OCI-M1 (cell line): Measurements from ENCODE around the gene CDC42EP1.

Source experiments
- DNase-seq: peaks from one replicate; lab custom pipeline; 2025; lab: John Stamatoyannopoulos, UW

Gene CDC42EP1

DNA sequence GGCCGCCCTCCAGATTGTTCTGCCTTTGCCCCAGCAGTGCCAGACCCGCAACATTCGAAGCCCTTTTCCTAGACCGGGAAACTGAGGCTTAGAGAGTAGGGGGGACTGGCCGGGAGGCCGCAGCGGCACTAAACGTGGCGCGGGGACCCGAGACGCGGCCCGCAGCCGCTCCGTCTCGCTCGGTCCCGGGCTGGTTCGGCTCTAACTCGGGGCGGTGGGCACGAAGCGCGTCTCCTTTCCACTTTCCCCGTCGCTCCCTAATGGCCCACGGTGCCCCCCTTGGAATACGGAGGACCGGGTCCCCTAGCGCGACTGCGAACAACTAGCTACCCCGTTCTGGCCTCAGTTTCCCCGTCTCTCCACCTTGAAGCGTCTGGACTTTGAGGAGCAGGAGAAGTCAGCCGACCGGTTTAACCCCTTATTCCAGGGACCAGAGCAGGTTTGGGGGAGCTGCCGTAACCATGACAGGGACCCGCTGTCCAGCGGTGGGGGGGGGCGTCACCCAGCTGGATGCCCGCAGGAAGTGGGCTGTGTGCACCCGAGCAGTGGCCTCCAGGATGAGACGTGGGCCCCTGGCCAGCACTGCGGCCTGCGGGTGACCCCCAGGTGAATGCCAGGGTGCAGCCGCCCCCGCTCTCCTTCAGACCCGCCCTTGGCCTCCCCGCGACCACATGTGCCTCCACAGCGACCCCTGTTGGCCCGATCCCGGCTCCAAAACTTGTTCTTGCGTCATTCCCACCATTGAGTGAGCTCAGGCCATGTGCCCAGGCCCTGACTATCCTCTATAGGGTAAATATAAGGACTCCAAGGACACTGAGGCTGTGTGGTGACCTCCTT is 1.1 kb downstream of the CDC42EP1 start:
- DNase-seq = peak; percentile 94

DNA sequence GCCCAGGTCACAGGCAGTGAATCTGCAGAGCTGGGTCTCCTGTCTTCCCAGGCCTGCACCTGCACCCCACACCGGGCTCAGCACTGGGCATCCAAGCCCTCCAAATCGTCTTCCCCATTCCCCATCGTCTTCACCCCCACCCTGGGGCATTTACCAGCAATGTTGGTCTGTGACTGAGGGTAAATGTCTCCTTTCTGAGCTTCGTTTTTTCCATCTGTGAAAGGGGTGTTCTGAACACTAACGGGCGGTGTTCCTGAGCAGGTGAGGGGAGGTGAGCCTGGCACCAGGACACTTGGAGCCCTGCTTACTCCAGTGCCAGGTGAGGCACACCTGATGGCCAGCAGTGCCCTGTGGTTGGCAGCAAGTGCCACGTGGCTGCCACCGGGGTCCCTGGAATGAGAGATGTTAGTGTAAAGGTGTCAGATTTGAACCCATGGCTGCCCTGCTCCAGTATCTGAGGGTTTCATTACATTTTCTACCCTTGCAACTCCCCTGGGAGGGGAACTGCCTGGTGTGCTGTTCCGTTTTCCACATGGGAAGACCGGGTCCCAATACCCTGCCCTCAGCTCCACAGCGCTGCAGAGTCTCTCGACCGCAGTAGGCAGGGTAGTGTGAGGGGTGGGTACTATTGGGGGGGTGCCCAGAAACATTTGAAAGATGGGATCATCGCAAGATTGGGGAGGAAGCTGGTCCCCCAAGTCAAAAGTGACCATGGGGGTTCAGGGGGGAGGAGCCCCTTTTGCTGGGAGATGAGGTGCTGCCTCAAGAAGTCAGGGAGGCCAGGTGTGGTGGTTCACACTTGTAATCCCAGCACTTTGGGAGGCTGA is 2.0 kb downstream of the CDC42EP1 start:
- DNase-seq = no peak

DNA sequence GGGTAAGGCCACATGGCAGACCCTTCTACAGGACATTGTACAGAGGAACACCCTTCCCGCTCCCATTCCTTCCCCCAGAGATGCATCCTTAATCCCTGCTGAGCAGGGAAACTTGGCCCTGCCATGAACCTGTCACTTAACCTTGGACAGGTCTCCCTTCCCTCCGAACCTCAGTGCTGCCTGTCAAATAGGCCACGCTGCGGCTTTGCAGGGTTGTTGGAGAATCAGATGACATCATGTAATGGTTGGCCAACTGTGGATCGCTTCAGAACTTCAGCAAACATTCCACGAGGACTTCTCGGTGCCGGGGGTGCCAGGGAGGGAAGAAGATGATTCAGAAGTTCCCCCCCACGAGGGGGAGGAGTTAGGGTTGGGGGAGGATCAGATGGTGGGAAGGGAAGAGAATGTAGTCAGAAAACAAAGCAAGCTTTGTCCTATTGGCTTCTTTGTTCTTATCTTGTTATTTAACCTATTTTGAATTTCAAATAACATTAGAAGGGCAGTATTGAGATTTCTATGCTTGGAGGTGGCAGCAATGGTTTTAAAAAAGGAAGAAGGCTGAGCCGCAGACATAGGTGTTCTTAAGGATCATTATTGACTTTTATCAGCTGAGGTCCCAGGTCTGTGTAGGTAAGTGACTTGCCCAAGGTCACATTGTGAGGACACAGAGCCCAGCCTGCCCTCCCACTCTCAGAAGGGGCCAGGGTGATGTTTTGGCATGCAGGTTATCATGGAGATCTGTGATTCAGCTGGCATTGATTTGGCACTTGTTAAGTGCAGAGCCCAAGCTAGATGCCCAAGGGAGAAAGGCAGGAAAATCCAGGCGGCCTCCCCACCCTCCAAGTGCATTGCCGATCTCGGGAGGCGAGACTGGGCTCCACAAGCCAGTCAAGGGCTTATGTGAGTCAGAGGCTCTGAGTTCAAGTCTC is 3.1 kb downstream of the CDC42EP1 start:
- DNase-seq = peak; percentile 16

DNA sequence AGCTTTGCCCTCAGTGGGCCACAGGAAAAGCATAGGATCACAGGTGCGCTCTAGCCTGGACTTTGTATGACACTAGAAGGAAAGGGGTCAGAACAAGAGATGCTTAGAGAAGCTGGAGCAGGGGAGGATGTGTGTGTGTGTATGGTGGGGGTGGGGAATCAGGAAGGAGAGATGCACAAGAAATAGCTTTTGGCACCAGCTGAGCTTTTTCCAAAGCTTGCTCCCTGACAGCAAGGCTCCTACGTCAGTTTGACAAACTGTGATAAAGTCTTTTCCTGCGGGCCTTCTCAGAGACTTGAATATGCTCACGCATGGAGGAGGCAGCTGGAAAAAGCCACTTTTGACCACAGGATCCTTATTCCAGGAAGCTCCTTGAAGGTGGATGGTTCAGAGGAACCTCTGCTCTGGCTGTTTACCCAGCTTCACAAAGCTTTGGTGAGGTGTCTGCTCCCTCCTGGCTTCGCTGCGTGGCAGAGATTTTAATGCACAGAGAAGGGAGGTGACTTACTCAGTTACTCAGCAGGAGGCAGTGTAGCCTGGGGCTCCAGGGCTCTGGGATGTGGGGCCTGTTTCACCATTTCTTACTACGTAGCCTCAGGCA is 3.9 kb downstream of the CDC42EP1 start:
- no peak for DNase-seq

DNA sequence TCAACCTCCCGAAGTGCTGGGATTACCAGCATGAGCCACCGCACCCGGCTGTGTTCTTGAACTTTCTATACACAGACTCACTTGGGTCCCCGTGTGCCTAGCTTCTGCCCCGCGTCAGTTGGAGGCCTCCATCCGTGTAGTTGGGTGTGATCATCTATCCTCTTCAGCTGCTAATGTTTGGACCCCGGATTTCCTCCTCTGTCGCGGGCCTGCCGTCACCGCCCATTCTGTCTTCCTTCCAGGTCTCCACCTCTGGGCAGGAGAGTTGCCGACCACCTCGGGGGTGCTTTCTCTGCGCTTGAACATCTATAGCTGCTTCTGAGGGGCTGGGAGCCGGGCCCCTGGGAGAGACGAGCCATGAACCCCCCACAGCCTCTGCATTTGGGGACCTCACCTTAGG is 5.5 kb downstream of the CDC42EP1 start:
- no peak for DNase-seq

DNA sequence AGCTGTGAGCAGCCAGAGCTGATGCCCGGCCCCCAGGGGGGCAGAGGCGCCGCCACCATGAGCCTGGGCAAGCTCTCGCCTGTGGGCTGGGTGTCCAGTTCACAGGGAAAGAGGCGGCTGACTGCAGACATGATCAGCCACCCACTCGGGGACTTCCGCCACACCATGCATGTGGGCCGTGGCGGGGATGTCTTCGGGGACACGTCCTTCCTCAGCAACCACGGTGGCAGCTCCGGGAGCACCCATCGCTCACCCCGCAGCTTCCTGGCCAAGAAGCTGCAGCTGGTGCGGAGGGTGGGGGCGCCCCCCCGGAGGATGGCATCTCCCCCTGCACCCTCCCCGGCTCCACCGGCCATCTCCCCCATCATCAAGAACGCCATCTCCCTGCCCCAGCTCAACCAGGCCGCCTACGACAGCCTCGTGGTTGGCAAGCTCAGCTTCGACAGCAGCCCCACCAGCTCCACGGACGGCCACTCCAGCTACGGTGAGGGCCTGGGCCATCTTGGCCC is 6.1 kb downstream of the CDC42EP1 start:
- DNase-seq = no peak

DNA sequence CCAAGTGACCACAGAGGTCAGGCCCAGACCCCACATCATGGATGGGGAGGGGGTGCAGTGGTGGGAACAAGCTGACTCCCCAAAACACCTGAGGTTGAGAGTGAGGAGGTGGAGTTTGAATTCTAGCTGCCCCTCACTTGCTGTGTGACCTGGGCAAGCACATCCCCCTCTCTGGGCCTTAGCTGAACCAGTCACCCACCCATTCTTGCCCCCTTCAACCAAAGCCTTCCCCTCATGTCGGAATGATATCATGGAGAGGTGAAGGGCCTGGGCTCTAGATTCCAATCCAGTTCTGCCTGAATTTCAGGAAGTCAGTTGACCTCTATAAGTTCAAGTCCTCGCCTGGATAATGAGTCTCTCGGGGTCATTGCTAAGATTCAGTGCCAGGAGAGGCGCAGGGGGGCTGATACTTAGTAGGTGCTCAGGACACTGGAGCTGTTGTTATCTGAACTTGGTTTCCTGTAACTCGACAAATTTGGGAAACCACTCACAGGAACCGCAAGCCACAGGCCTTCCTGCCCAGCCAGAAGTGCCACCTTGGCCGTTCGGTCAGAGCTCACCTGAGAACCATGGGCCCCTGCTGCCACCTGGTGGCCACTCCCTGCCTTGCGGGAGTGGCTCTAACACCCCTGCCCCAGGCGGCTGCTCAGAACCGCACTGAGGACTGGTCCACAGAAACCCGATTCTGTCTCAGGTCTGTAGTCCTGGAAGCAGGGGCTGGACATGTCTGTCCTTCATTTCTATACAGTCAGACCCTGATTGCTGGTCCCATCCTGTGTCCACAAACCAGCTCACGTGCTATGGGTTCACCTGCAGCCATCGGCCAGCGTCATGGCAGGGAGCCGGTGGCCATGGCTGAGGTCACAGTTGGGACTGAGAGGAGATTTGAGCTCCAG is 6.9 kb downstream of the CDC42EP1 start:
- peak; percentile 91 for DNase-seq

DNA sequence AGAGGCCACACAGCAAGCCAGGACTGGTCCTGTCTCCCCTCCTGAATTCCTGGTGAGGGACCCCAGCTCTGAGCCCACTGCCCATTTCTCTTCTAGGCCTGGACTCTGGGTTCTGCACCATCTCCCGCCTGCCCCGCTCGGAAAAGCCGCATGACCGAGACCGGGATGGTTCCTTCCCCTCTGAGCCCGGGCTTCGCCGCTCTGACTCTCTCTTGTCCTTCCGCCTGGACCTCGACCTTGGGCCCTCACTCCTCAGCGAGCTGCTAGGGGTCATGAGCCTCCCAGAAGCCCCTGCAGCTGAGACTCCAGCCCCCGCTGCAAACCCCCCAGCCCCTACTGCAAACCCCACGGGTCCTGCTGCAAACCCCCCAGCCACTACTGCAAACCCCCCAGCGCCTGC is 7.7 kb downstream of the CDC42EP1 start:
- DNase-seq = no peak

DNA sequence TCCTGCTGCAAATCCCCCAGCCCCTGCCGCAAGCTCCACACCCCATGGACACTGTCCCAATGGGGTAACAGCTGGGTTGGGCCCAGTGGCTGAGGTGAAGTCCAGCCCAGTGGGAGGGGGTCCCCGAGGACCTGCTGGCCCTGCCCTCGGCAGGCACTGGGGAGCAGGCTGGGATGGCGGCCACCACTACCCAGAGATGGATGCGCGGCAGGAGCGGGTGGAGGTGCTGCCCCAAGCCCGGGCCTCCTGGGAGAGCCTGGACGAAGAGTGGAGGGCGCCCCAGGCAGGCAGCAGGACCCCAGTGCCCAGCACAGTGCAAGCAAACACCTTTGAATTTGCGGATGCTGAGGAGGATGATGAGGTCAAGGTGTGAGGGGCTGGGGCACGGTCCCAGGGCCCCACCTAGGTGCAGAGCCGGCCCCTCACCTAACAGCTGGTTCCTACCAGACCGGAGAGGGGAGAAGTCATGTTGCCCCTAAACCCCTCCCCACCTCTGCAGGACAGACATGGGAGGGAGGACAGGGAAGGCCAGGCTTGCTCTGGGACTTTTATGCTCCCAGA is 8.2 kb downstream of the CDC42EP1 start:
- DNase-seq = no peak

DNA sequence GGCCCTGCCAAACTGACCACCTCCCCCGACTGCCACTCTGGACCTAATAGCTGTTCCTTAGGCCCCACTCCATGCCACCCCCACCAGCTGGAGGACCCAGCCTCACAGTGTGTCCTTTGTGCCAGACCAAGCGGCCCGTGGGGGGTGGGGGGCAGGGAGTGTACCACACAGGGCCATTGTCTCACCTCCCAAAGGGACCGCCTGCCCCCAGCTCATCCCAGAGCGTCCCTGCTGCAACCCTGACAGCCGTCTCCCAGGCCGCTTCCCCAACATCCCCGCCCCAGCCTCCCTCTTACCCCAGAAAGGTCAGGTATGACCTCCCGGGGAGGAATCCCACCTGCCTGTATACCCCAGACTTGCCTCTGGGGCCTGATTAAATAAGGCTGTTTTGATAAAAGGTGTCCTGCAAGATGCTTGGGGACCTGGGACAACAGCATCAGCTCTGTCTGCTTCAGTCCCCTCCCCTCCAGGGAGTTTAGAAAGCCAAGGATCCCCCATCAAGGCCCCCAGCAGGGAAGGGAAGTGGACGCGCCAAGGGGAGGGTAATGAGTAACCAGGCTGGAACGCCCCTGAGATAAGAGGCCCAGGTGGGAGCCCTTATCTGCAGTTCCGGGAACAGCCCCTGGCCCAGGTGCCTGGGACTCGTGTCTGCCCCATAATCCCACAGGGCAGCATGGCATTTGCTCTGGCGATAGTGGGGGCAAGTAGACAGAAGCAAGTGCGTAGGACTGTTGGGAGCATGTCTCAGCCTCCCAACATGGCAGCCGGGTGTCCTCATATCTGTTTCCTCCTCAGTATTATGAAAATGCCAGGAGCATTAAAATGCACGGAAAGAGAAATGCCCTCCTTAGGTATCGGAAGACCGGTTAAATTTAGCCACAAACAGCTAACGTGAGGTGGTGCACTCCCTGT is 9.0 kb downstream of the CDC42EP1 start:
- DNase-seq = no peak

DNA sequence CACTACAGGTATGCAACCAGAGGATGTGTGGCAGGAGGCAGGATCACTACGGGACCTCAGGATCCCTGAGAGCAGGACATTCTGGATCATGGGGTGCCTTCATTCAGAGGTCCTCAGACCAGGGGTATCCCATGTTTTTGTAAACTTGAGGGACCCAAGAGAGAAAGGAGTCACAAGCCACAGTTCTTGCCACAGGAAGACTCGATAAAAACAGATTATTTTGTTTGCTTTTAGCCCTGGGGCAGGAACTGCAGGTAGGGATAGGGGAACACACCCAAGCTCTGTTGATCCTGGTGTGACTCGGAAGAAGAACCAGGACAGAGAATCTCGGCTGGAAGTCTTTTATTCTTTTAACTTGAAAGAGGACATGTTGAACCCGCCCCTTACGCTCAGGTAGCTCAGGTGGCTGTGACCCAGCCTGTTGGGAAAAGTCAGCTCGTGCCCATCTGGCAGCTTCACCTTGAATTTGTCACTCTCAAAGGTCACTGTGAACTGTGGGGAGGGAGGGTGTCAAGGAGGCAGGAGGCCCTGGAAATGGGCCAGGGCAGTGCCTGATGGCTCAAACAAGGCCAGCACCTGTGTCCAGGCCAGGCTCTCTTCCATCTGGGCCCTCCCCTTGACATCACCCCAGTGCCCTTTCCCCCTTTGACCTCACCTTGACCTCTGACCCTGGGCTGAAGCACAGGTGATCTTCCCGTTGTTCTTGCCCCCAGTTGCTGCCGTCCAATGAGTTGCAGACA is 9.8 kb downstream of the CDC42EP1 start:
- no peak for DNase-seq

DNA sequence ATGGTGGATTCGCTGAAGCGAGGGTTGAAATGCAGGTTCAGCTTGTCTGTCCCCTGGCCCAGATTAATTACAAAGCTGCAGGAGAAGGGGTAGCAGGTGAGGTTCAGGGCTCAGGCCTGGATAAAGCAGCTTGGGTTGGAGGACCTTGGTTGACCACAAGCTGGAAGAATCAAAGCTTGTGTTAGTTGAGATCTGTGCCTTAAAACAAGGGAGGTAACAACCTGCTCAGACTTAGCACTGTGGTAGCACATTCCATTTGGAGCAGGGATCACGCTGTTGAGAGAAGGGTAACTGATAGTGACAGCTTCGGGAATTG is 10.3 kb downstream of the CDC42EP1 start:
- no peak for DNase-seq

DNA sequence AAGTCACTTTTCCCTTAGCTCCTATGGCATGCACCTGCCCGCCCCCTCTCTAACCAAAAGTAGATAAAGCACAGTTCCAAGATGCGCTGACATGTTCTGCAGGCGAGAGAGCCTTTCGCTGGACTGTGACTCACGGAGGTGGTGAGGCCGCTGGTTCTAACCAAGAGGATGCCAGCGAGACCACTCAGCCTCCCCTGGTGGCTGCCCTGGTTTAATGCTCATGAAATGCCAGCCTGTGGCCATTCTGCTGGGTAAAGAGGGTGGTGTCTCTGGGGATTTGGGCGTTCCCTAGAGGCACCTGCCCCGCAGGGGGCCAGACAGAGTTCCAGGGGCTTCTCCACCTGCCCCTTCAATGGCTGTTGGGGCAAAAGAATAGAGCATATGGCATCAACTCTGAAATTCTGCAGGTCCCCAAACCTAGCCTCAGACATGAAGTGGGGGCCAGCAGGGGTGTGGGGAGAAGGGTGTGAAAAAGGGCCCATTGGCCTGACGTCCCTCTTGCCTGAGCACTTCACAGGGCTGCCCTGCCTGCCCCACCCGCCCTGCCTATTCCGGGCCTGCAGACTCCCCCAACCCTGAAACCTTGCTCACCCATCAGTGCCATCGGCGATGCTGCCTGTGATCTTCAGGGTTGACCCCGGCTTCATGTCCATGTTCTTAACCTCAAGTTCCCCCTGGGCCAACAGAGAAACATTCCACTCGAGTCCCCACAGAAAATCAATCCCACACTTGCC is 11.1 kb downstream of the CDC42EP1 start:
- no peak for DNase-seq

DNA sequence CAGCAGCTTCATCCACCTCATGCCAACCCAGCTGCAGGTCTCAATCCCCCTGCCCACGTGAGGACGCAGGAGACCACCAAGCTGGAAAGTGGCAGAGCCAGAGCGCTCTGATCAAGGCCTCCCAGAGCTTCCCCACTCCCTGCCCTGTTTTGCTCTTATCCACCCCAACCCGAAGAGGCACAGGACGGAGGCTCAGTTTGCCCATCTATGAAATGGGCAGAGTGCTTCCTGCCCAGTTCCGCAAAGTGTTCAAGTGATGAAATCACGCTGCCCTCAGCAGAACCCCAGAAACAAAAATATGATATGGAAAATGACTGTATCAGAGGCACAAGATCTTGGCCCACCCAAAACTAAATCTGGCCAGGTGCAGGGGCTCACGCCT is 11.7 kb downstream of the CDC42EP1 start:
- DNase-seq = no peak

DNA sequence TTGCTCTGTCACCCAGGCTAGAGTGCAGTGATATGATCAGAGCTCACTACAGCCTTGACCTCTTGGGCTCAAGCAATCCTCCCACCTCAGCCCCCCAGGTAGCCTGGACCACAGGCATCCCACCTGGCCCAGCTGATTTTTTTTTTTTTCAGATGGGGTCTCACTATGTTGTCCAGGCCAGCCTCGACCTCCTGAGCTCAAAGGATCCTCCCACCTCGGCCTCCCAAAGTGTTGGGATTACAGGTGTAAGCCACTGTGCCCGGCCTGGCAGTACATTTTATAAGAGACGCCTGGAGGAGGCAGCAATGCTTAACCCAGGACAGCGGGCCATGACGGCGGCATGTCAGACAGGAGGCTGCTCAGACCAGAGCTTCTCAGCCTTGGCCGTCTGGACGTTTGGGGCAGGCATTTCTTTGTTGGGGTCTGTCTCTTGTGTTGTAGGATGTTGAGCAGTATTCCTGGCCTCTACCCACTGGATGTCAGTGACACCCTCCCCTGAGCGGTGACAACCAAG is 15.3 kb downstream of the CDC42EP1 start:
- DNase-seq = no peak

DNA sequence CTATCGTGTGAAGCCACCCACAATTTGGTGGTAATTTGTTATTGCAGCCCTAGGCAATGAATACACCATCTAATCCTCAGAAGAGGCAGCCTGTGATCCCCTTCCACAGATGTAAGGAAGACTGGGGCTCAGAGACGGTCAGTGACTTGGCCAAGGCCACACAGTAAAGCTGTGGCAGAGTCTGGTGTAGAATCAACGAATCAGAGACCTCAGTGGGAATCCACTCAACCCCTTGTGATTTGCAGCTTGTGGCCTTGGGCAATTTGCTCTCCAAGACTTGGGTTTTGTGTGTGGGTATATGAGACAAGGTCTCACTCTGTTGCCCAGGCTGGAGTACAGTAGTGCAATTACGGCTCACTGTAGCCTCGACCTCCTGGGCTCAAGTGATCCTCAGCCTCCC is 17.7 kb downstream of the CDC42EP1 start:
- DNase-seq = no peak

DNA sequence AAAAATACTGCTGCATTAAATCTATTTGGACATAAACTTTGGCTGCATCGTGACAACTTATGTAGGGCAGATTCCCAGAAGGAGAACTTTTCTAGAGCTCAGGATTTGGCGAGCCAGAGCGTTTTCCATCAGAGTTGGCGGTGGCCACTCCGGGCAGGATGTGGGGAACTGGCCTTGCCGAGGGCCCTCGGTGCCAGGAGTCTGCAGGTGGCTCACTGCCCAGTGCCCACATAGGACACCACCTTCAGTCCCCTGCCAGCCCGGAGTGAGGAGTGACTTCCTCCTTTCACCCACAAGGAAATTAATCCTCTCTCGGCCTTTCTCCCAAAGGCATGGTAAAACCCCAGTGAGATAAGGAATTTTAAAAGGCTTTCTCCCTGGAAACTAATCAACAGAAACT is 21.2 kb downstream of the CDC42EP1 start:
- DNase-seq = no peak

DNA sequence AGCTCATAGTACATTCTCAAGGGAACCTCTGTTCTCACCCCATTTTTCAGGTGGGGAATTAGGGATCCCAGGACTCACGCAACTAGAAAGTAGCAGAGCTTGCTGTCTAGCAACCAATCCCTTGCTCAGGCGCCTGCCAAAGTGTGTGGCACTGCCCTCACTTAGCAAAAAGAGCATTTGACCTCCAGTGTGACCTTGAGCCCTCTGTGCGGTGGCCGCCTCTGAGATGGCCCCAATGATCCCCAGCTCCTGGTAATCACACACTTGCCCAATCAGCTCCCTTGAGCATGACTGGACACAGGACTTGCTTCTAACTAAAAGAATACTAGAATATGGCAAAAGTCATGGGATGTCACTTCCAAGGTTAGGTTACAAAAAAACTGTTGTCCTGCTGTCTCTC is 22.2 kb downstream of the CDC42EP1 start:
- DNase-seq = no peak
